Stimulated activated naive B cell treated with anti-CD40 and anti-IgM and Interleukin-4, amounts not matched to agents 10 μg/mL and 1 μg/mL and 100 μg/mL, for 72 hours (primary cell): ENCODE data around the gene CD9.
A peak's percentile ranks its signal among the peaks of the same experiment; 100 is the strongest.

ENCODE experiments used
- ATAC-seq, 2 donors: fragments of 150-1000 bp; cut with Tn5 transposase; replicated peaks; 2 replicates each; pipeline ENCODE4 v1.10.0; 2021; ENCODE audit warnings: moderate library complexity in 1 of 2
- DNase-seq: peaks from one replicate; pipeline ENCODE4 v3.0.0; 2021
- H3K27ac Mint-ChIP-seq: one replicate; pipeline ENCODE4 v1.8.0; 2022; ENCODE audit warnings: mild to moderate bottlenecking, mixed read lengths
- H3K27me3 Mint-ChIP-seq, 2 donors: one replicate each; pipeline ENCODE4 v1.8.0; 2022; ENCODE audit warnings: mixed read lengths in 2 of 2
- H3K36me3 Mint-ChIP-seq, 2 donors: one replicate each; pipeline ENCODE4 v1.8.0; 2022; ENCODE audit warnings: mixed read lengths in 2 of 2, mild to moderate bottlenecking in 1 of 2
- H3K4me1 Mint-ChIP-seq, 2 donors: one replicate each; pipeline ENCODE4 v1.8.0; 2022; ENCODE audit warnings: mixed read lengths in 2 of 2, mild to moderate bottlenecking in 1 of 2
- H3K4me3 Mint-ChIP-seq, 2 donors: one replicate each; pipeline ENCODE4 v1.8.0; 2022; ENCODE audit warnings: mild to moderate bottlenecking in 2 of 2, mixed read lengths in 2 of 2, moderate library complexity in 1 of 2
- H3K9me3 Mint-ChIP-seq, 2 donors: one replicate each; pipeline ENCODE4 v1.8.0; 2022; ENCODE audit warnings: mixed read lengths in 2 of 2, mild to moderate bottlenecking in 1 of 2

Gene CD9

DNA sequence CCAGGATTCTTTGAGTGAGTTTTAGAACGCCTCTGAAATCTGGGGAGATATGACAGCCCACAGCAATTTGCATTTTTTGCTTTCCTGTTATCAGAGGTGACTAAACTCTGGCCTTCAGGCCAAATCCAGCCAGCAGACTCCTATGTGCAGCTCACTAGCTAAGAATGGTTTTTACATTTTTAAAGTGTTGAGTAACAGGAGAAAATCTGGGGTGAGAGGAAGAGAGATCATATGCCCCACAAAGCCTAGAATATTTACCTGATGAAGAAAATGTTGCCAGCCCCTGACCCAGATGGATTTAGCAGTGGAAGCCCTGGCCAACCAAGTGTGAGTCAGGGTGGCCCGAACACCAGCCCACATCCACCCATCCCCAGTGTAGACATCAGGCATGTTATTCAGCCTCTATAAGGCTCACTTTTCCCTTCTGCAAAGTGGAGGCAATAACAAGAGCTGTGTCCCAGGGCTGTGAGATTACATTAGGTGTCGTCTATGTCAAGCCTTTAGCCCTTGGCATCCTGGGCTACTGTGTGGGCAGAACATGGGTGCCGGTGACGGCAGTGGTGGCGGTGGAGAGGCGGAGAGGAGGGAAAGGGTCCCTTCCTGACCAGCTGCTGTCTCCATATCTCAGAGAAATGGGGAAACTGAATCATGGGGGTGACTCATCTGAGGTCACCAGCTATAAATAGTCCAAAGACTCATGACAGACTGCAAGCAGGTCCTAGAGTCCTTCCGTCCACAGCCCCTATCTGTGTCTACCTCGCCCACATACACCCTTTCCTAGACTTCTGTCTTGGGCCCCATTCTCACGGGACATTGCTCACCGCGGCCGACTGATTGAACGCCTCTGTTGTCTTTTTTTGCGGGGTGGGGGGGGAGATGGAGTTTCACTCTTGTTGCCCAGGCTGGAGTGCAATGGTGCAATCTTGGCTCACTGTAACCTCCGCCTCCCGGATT, 32.6 kb upstream of the CD9 start:
- Mint-ChIP-seq H3K36me3 (peaks cover 0 to 1% of the 10 kb centered on the region in 2 donors), H3K4me3 (peak overlapping the region; percentile 56 to 71), H3K9me3 (peaks cover 0 to 1% of the 10 kb centered on the region in 2 donors), H3K27me3 (peaks cover 0 to 6% of the 10 kb centered on the region in 2 donors), H3K27ac (peak overlapping the region; percentile 96), H3K4me1 (peaks cover 21 to 45% of the 10 kb centered on the region in 2 donors)
- ATAC-seq (peak; percentile 92 to 93), DNase-seq (peak; percentile 78)

DNA sequence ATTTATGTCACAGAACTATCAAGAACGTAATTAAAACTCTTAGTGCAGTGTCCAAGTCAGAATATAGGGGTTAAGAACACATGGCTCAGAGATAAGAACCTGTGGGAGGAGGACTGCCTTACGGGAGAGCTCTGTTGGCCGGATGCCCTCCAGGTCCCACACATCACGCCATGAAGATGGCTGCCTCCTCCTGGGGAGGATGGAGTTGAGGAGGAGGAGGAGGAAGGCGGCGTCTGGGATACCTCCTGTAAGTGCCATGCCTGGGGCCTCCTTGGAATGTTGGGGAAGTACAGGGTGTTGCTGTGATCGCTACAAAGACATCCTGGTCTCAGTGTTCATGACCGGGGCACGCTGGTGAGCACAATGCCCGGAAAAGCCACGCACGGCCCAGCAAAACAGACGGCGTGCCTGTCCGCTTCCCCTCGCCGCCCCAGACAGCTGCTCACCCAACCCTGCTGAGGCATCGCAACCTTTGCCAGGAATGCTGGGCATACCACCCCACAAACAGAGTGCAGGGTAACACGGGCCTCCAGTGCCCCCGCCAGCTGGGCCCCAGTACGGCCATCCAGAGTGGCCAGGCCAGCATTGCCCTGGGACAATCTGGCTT, 28.7 kb upstream of the CD9 start:
- H3K27ac Mint-ChIP-seq = no peak overlapping the region
- no peak overlapping the region for H3K4me3 Mint-ChIP-seq
- peaks cover 23 to 34% of the 10 kb centered on the region in 2 donors for H3K4me1 Mint-ChIP-seq
- peaks cover 0 to 9% of the 10 kb centered on the region in 2 donors for H3K27me3 Mint-ChIP-seq
- ATAC-seq = no peak
- H3K36me3 Mint-ChIP-seq = peaks cover 0 to 1% of the 10 kb centered on the region in 2 donors
- no peak for DNase-seq
- peaks cover 0 to 1% of the 10 kb centered on the region in 2 donors for H3K9me3 Mint-ChIP-seq

DNA sequence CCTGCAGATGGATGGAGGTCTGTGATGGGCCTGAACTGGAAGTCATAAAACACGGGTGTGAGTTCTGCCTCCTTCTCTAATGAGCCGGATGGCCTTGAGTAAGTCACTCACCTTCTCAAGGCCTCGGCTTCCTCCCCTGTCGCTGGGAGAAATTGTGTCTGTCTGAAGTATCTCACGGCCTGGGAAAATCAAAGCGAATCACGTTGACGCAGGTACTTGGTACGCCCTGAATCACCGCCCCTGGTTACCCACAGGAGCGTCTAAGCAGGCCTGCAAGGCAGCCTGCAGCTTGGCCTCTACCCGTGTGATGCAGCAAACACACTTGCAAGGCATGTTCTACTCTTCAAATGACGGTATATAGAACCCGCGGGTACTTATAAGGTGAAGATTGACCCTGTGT, 28.1 kb upstream of the CD9 start:
- no peak for ATAC-seq
- Mint-ChIP-seq H3K4me1 (peaks cover 19 to 28% of the 10 kb centered on the region in 2 donors), H3K27ac (no peak overlapping the region), H3K4me3 (no peak overlapping the region), H3K9me3 (peaks cover 0 to 1% of the 10 kb centered on the region in 2 donors), H3K36me3 (peaks cover 0 to 1% of the 10 kb centered on the region in 2 donors), H3K27me3 (peaks cover 0 to 9% of the 10 kb centered on the region in 2 donors)
- DNase-seq = no peak

GRCh38 chr12:6172862-6173261, 27.3 kb upstream of the CD9 start:
- no peak for ATAC-seq
- peaks cover 0 to 1% of the 10 kb centered on the region in 2 donors for H3K9me3 Mint-ChIP-seq
- H3K36me3 Mint-ChIP-seq = peaks cover 0 to 1% of the 10 kb centered on the region in 2 donors

DNA sequence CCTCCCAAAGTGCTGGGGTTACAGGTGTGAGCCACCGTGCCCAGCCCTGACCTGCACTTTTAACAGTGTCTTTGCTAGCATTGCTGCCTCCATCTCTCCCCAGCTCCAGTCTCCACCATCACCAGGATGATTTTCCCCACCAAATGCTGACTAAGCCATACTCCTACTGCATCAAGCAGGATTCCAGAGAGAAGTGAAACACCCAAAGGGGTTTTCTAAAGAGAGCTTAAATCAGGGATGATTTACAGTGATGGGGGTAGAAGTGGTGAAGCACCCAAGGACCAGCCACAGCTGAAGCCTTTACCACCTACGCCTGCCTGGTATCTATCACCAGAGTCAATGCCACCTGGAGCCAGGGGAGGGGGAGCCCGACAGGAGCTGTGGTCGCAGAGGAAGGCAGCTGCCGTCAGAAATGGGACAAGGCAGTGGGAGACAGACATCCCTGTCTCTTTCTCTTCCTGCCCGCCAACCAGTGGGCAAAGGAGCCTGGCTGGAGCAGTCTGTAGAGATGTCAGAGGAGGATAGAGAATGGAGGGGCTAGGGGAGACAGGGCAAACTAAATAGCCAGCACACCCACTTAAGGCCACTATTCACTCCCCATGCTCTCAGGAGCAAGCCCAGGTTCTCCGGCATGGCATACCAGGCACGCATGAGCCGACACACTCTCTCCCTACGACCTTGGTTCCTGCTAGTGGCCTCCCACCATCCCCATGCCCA, 22.4 kb upstream of the CD9 start:
- Mint-ChIP-seq H3K36me3 (no peaks in the 10 kb centered on the region), H3K4me3 (no peak overlapping the region), H3K27me3 (peaks cover 9 to 22% of the 10 kb centered on the region in 2 donors), H3K9me3 (no peaks in the 10 kb centered on the region), H3K27ac (no peak overlapping the region), H3K4me1 (peaks cover 7 to 10% of the 10 kb centered on the region in 2 donors)
- ATAC-seq = peak; percentile 39 to 63
- DNase-seq = no peak

More at GRCh38 chr12:6172862-6173261, 27.3 kb upstream of the CD9 start:
- DNase-seq = no peak
- H3K4me1 Mint-ChIP-seq = peaks cover 14 to 25% of the 10 kb centered on the region in 2 donors
- H3K27me3 Mint-ChIP-seq = peaks cover 0 to 9% of the 10 kb centered on the region in 2 donors
- H3K4me3 Mint-ChIP-seq = no peak overlapping the region
- H3K27ac Mint-ChIP-seq = peak overlapping the region; percentile 11

DNA sequence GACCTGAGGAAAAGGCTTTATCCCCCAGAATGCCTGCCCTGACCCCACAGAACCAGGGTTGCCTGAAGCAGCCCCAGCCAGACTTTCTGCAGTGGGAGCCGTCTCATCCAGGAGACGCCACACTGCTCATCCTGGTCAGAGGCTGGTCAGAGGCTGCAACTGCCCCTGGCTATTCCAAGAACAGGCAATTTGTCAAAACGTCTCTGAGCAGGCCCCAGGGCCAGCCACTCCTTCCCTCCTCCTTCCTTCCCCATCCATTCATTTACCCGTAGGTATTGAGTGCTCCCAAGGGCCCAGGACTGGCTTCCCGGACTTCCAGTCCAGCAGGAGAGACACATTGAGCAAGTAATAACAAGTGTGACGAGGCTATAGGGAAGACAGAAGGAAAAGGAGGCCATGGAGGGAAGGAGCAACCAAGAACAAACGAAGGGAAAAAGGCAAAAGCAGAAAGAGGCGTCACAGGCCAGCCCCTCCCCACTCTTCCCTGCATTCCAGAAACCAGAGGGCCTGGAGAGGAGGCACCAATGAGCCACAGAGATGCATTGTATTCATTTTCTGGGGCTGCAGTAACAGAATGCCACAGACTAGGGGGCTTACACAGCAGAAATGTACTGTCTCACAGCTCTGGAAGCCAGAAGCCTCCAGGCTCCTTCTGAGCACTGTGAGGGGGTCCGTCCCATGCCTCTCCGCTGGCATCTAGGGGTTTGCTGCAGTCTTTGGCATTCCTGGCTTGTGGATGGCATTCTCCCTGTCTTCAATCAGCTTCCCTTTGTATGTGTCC, 21.0 kb upstream of the CD9 start:
- no peak for ATAC-seq
- no peak overlapping the region for H3K27ac Mint-ChIP-seq
- peaks cover 9 to 26% of the 10 kb centered on the region in 2 donors for H3K27me3 Mint-ChIP-seq

DNA sequence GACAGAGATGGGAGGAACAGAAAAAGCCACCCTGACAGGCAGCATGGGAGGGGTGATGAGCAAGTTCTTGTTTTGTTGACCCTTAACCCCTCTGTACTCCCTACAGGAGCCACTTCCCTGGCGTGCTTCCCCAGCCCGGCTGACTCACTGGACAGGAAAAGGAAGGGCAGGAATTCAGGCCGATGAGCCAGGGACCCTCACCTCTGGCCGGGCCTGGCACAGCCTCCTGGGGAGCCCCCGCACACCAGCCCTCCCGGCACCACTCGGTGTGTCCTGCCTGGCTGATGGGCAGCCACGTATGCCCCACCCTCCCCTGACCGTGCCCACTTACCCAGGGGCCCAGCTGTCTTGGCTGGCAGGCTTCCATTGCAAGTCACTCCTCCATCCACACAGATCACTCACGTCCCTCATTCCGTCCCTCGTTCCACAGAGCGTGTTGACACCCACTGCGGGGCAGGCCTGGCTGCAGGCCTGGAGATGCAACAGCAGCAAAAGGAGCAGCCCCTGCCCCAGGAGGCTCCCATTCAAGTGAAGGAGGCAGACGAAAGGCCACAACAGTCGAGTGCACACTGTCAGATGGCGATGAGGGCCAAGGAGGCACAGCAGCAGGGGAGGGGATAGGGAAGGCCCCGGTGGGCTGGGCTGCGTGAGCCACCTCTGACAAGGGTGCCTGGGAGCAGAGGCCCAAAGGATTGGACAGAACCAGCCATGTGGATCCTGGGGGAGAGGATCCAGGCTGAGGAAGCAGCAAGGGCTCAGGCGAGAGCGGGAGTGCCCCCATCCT, 19.7 kb upstream of the CD9 start:
- no peaks in the 10 kb centered on the region for H3K36me3 Mint-ChIP-seq
- H3K27me3 Mint-ChIP-seq = peaks cover 9 to 25% of the 10 kb centered on the region in 2 donors
- H3K4me3 Mint-ChIP-seq = no peak overlapping the region
- no peak overlapping the region for H3K27ac Mint-ChIP-seq
- peaks cover 5 to 10% of the 10 kb centered on the region in 2 donors for H3K4me1 Mint-ChIP-seq
- ATAC-seq (peak in 1 of 2 donors; percentile 20), DNase-seq (no peak)
- no peaks in the 10 kb centered on the region for H3K9me3 Mint-ChIP-seq

More for the DNA sequence above, 21.0 kb upstream of the CD9 start:
- Mint-ChIP-seq H3K4me1 (peaks cover 5 to 10% of the 10 kb centered on the region in 2 donors), H3K36me3 (no peaks in the 10 kb centered on the region), H3K4me3 (no peak overlapping the region), H3K9me3 (no peaks in the 10 kb centered on the region)
- DNase-seq = no peak

DNA sequence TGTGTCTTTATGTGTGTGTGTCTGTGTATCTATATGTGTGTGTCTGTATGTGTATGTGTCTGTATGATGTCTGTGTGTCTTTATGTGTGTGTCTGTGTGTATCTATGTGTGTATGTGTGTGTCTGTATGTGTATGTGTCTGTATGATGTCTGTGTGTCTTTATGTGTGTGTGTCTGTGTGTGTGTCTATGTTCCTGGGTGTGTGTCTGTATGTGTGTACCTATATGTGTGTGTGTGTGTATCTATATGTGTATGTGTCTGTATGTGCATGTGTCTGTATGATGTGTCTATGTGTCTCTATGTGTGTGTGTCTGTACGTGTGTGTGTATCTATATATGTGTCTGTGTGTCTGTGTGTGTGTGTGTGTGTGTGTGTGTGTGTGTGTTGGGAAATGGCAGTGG, 19.0 kb upstream of the CD9 start:
- Mint-ChIP-seq H3K4me3 (no peak overlapping the region), H3K27ac (no peak overlapping the region), H3K27me3 (peaks cover 9 to 24% of the 10 kb centered on the region in 2 donors), H3K9me3 (no peaks in the 10 kb centered on the region), H3K4me1 (peaks cover 7 to 10% of the 10 kb centered on the region in 2 donors), H3K36me3 (no peaks in the 10 kb centered on the region)
- no peak for DNase-seq
- no peak for ATAC-seq

DNA sequence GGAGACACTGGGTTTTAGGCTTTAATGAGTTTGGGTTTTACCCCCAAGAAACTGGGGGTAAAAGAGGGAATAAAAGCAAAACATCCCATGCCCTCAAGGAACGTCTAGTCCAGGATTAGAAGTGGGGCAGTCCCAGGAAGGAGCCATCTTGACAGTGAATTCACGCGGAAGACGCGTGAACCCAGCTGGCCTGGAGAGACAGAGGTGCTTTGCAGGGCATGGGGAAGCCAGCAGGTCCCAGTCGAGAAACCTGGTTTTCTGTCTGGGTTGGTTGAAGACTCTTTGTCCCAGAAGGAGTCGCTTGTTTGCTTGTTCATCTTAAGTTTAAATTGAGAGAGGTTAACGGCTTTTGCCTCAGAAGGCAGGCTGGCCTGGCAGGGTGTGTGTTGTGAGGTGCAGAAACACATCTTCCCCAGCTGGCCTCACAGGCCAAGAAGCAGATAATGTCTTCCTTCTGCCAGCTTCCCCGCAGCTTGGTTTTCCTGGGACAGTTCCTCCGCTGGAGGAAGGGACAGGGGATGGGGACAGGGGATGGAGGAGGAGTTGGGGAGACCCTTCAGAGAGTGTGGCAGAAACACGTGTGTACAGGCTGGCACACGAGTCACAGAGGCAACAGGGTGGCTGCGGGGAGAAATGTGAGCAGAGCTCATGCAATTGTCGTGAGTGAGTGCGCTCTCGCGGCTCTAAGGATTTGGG, 18.5 kb upstream of the CD9 start:
- no peak for ATAC-seq
- Mint-ChIP-seq H3K4me3 (no peak overlapping the region), H3K9me3 (no peaks in the 10 kb centered on the region), H3K36me3 (no peaks in the 10 kb centered on the region), H3K4me1 (peaks cover 8 to 10% of the 10 kb centered on the region in 2 donors), H3K27me3 (peaks cover 9 to 29% of the 10 kb centered on the region in 2 donors), H3K27ac (no peak overlapping the region)
- no peak for DNase-seq

- no peaks in the 10 kb centered on the region for H3K36me3 Mint-ChIP-seq
- no peak overlapping the region for H3K4me3 Mint-ChIP-seq
- H3K4me1 Mint-ChIP-seq = peaks cover 8 to 10% of the 10 kb centered on the region in 2 donors
- no peaks in the 10 kb centered on the region for H3K9me3 Mint-ChIP-seq
- H3K27ac Mint-ChIP-seq = no peak overlapping the region
- H3K27me3 Mint-ChIP-seq = peaks cover 14 to 29% of the 10 kb centered on the region in 2 donors
- no peak for ATAC-seq
- DNase-seq = no peak
Observed at GRCh38 chr12:6182279-6182898, 17.8 kb upstream of the CD9 start.

DNA sequence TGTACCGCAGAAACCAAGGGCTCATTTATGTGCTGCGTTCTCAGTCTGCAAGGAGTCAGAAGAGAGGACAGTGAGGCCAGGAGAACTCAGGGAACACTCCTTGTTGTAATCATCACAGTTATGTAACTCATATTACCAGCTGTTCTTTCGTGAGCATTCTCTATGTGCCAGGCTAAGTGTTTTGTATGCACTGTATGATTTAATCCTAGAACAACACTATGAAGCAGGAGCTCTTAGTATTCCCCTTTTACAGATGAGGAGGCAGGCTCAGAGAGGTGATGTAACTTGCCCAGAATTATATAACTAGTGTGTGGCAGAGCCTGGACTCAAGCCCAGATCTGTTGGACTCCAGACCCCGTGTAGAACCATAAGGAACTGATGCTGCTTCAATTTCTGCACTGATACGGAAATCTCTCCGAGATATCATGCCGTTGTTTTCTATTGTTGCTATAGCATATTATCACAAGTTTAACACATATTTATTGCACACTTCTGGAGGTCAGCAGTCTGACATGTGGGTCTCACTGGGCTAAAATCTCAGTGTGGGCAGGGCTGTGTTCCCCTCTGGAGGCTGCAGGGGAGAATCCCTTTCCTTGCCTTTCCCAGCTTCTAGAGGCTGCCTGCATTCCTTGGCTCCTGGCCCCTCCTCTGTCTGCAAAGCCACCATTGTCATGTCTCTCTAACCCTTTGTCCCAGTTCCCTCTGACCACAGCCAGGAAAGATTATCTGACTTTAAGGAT, 16.3 kb upstream of the CD9 start:
- no peaks in the 10 kb centered on the region for H3K36me3 Mint-ChIP-seq
- no peak for DNase-seq
- H3K4me1 Mint-ChIP-seq = peaks cover 7 to 11% of the 10 kb centered on the region in 2 donors
- no peak overlapping the region for H3K4me3 Mint-ChIP-seq
- ATAC-seq = no peak
- no peaks in the 10 kb centered on the region for H3K9me3 Mint-ChIP-seq
- H3K27ac Mint-ChIP-seq = no peak overlapping the region
- H3K27me3 Mint-ChIP-seq = peaks cover 27 to 39% of the 10 kb centered on the region in 2 donors
